Neural cell (in vitro differentiated cells): Measurements from ENCODE around the gene BPI. TPM values are rescaled to one million over a fixed set of nuclear protein-coding genes. Genes with fewer than 3 reads are reported as not detected.

ENCODE experiments used
- H2AFZ ChIP-seq: fragments of 200-600, 300-800 bp; sonication (generic), shearing (Covaris generic); 2 replicates; pipeline ENCODE4 v1.6.0; 2014; ENCODE audit warnings: low read depth, mild to moderate bottlenecking, antibody characterized with exemption, low read length, moderate library complexity
- H3F3A ChIP-seq: fragments of 200-600 bp; shearing (Covaris generic); 2 replicates; pipeline ENCODE4 v1.6.1; 2016; ENCODE audit warnings: mild to moderate bottlenecking, moderate library complexity, mixed read lengths, antibody characterized with exemption, low read length; ENCODE audit not compliant: insufficient read depth, poor library complexity, severe bottlenecking
- H3K27ac ChIP-seq: fragments of 200-600, 300-800 bp; sonication (generic), shearing (Covaris generic); 2 replicates; pipeline ENCODE4 v1.5.1; 2014; ENCODE audit warnings: mild to moderate bottlenecking, low read length, moderate library complexity
- H3K27me3 ChIP-seq: fragments of 300-800, 200-600 bp; sonication (generic), shearing (Covaris generic); 2 replicates; pipeline ENCODE4 v1.6.0; 2014; ENCODE audit warnings: mild to moderate bottlenecking, low read depth, low read length, moderate library complexity; ENCODE audit not compliant: insufficient read depth
- H3K36me3 ChIP-seq: fragments of 300-800, 200-600 bp; sonication (generic), shearing (Covaris generic); 2 replicates; pipeline ENCODE4 v1.5.1; 2014; ENCODE audit warnings: mild to moderate bottlenecking, antibody characterized with exemption, low read length, moderate library complexity; ENCODE audit not compliant: insufficient read depth
- H3K4me2 ChIP-seq: fragments of 300-800, 200-600 bp; sonication (generic), shearing (Covaris generic); 2 replicates; pipeline ENCODE4 v1.6.0; 2014; ENCODE audit warnings: mild to moderate bottlenecking, low read length
- H3K4me3 ChIP-seq: fragments of 300-800, 200-600 bp; sonication (generic), shearing (Covaris generic); 2 replicates; pipeline ENCODE4 v1.5.1; 2014; ENCODE audit warnings: mild to moderate bottlenecking, low read length, moderate library complexity
- H3K79me2 ChIP-seq: fragments of 200-600 bp; shearing (Covaris generic); replicated peaks from 2 replicates; pipeline ENCODE4 v1.6.0; 2014; ENCODE audit warnings: mild to moderate bottlenecking, low read length, moderate library complexity; ENCODE audit not compliant: insufficient read depth
- H3K9ac ChIP-seq: fragments of 300-800, 200-600 bp; sonication (generic), shearing (Covaris generic); 2 replicates; pipeline ENCODE4 v1.6.1; 2016; ENCODE audit warnings: mild to moderate bottlenecking, low read length, mixed read lengths
- H3K9me2 ChIP-seq: fragments of 200-600 bp; shearing (Covaris generic); 2 replicates; pipeline ENCODE4 v1.6.1; 2016; ENCODE audit warnings: mild to moderate bottlenecking, low read length, mixed read lengths; ENCODE audit not compliant: insufficient read depth
- H3K9me3 ChIP-seq: fragments of 200-600, 300-800 bp; sonication (generic), shearing (Covaris generic); 2 replicates; pipeline ENCODE4 v1.6.1; 2016; ENCODE audit warnings: mild to moderate bottlenecking, mixed run types, low read length, moderate library complexity, mixed read lengths
- H4K20me1 ChIP-seq: fragments of 200-600 bp; shearing (Covaris generic); 2 replicates; pipeline ENCODE4 v1.6.1; 2016; ENCODE audit warnings: mild to moderate bottlenecking, mixed run types; ENCODE audit not compliant: insufficient read depth
- CTCF ChIP-seq: fragments of 450-650 bp; IDR thresholded peaks from 2 replicates; pipeline ENCODE4 v1.5.1; 2014; ENCODE audit warnings: antibody characterized with exemption, mild to moderate bottlenecking, moderate library complexity; ENCODE audit not compliant: poor library complexity, severe bottlenecking
- EP300 ChIP-seq: fragments of 450-650 bp; conservative IDR thresholded peaks from 2 replicates; pipeline ENCODE4 v1.6.1; 2014; ENCODE audit warnings: antibody characterized with exemption, mild to moderate bottlenecking, moderate library complexity; ENCODE audit not compliant: poor library complexity, severe bottlenecking
- EZH2 ChIP-seq: fragments of 200-600, 300-800 bp; shearing (Covaris generic), sonication (generic); IDR thresholded peaks from 2 replicates; pipeline ENCODE4 v1.6.1; 2014; ENCODE audit warnings: antibody characterized with exemption, low read length, borderline replicate concordance, mild to moderate bottlenecking; ENCODE audit not compliant: insufficient read depth, poor library complexity, severe bottlenecking
- MXI1 ChIP-seq: fragments of 450-650 bp; conservative IDR thresholded peaks from 2 replicates; pipeline ENCODE4 v1.6.1; 2014; ENCODE audit warnings: antibody characterized with exemption, mild to moderate bottlenecking; ENCODE audit not compliant: poor library complexity, severe bottlenecking
- POLR2AphosphoS5 ChIP-seq: IDR thresholded peaks from 2 replicates; pipeline ENCODE4 v1.6.1; 2012
- RAD21 ChIP-seq: fragments of 450-650 bp; conservative IDR thresholded peaks from 2 replicates; pipeline ENCODE4 v1.6.1; 2014; ENCODE audit warnings: antibody characterized with exemption, mild to moderate bottlenecking, moderate library complexity
- REST ChIP-seq: IDR thresholded peaks from 2 replicates; pipeline ENCODE4 v1.6.1; 2012; ENCODE audit warnings: borderline replicate concordance
- SMC3 ChIP-seq: fragments of 450-650 bp; conservative IDR thresholded peaks from 2 replicates; pipeline ENCODE4 v1.6.1; 2014; ENCODE audit warnings: antibody characterized with exemption, mild to moderate bottlenecking, moderate library complexity; ENCODE audit not compliant: poor library complexity
- TAF1 ChIP-seq: IDR thresholded peaks from 2 replicates; pipeline ENCODE4 v1.6.1; 2012; ENCODE audit warnings: low read depth
- polyA plus RNA-seq: library from polyadenylated mRNA; depleted of rRNA; stranded (reverse); fragments of >200 nt; gene quantifications from 2 replicates; pipeline ENCODE4 v1.2.3, GENCODE V29; 2014

BPI gene
- polyA plus RNA-seq, 1 donor from 2014 or later: not detected

- no peak overlapping the region for H2AFZ ChIP-seq
- H3K36me3 ChIP-seq: no peaks in the 10 kb centered on the region
- no peak overlapping the region for H3K4me3 ChIP-seq
- TF ChIP-seq TAF1 (no peak), EZH2 (no peak), SMC3 (no peak), RAD21 (no peak), REST (no peak), CTCF (no peak), POLR2AphosphoS5 (no peak)
- no peaks in the 10 kb centered on the region for H3F3A ChIP-seq
- H4K20me1 ChIP-seq: no peaks in the 10 kb centered on the region
- H3K27me3 ChIP-seq: no peaks in the 10 kb centered on the region
- no peaks in the 10 kb centered on the region for H3K79me2 ChIP-seq
- no peak overlapping the region for H3K4me2 ChIP-seq
- no peak overlapping the region for H3K27ac ChIP-seq
- H3K9me3 ChIP-seq: no peaks in the 10 kb centered on the region
- H3K9ac ChIP-seq: no peak overlapping the region
- H3K9me2 ChIP-seq: no peaks in the 10 kb centered on the region
Measured at GRCh38 chr20:38306379-38306778, 2.4 kb downstream of the BPI start.

GRCh38 chr20:38307371-38308046 is 3.6 kb downstream of the BPI start:
- H3K4me2 ChIP-seq: no peak overlapping the region
- no peaks in the 10 kb centered on the region for H3K27me3 ChIP-seq
- H3K36me3 ChIP-seq: no peaks in the 10 kb centered on the region
- H4K20me1 ChIP-seq: no peaks in the 10 kb centered on the region
- no peak overlapping the region for H3K4me3 ChIP-seq
- no peak overlapping the region for H3K27ac ChIP-seq
- no peaks in the 10 kb centered on the region for H3F3A ChIP-seq
- TF ChIP-seq MXI1: no peak
- TF ChIP-seq RAD21: no peak
- no peak for TF ChIP-seq POLR2AphosphoS5
- TF ChIP-seq EZH2: no peak
- TF ChIP-seq EP300: no peak
- TF ChIP-seq REST: no peak
- no peak for TF ChIP-seq TAF1
- no peak for TF ChIP-seq CTCF
- no peak for TF ChIP-seq SMC3
- no peak overlapping the region for H3K9ac ChIP-seq
- no peaks in the 10 kb centered on the region for H3K9me2 ChIP-seq
- H3K79me2 ChIP-seq: no peaks in the 10 kb centered on the region
- no peak overlapping the region for H2AFZ ChIP-seq
- no peaks in the 10 kb centered on the region for H3K9me3 ChIP-seq
